ENCODE data around the gene RPGRIP1.
"Not testable (repeated sequence)": the region's sequence is repeated elsewhere in the genome, so short reads cannot be mapped to it uniquely, and the experiment has no call there.

The RPGRIP1 gene

DNA sequence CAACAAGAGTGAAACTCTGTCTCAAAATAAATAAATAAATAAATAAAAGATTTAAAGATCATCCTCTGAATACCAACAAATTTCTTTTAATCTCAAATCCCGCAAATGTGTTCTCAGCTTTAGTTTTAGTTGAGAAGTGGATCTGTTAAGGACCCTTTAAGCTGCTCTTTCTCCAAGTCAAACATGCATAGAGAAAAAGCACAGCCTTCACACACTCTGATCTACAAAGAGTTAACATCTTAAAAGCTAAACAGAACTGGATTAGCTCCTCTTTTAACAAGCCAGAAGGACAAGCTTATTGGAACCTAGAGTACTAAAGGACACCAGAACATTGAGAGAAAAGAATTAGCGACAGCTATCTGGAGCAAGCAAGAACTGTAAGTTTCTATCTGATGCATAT is at the start of gene RPGRIP1:
Gene RPGRIP1 (plus strand): TSS at position 301 of the 400 bp plus-strand sequence. CDS start 7,894 bp downstream, outside the sequence.
- DNase-seq: no peak

DNA sequence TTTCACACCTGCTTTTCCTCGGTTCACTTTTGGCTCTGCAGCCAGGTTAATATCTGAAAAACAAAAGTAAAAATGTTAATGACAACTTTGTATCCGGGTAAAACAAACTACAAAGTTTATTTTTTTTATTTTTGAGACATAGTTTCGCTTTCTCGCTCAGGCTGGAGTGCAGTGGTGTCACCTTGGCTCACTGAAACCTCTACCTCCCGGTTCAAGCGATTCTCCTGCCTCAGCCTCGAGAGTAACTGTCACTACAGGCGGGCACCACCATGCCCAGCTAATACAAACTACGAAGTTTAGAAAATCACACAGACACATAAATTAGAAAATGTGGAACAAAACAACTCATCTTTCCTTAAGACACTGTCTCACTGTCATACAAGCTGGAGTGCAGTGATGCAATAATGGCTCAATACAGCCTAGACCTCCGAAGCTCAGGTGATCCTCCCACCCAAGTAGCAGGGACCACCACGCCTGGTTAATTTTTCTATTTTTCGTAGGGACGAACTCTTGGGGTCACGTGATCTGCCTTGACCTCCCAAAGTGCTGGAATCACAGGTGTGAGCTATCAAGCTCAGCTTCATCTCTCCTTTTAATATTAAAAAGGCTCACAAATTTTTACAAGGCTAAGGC is 48.7 kb upstream of the RPGRIP1 start:
- no peak for DNase-seq

DNA sequence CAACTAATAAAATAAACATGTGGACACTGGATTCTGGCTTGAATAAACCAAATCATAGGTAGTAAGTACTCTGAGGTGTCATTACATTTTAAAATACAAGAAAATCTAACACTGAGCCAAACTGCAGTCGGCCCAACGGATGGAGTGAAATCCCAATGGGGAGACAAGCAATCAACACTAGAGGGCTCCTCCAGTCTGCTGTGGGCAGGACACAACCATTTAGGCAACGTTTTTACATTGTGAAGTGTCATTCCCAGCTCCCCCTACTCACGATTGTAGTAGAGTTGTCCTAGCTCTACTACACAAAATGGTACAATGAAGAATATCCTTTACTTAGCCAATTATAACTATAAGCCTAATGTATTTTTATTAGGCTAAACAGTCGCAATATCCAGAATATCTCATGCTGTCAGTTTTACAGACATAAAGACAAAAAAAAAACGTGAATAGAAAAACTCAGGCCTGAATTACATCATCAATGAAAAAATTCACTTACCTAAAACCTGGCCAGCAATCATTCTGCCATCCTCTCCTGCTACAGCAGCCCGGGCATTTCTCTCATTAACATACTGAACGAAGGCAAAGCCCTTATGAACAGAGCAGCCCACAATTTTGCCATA is 46.3 kb upstream of the RPGRIP1 start:
- DNase-seq: no peak

DNA sequence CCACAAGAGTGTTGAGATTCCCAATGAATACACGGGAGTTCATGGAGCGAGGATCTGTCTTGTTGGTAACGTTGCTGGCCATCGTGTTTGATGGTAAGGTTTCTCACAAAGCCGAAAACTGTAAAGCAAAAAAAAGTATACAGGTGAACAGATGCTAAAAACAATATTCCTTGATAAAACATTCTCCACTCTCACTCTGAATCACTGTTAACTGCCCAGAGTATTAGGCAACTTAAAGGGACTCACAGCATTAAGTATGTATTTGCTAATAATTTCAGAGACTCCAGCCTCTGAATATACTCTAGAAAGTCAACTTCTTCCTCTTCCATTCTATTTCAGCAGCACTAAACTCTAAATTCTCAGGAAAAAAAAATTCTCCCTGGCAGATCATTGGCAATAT is 45.8 kb upstream of the RPGRIP1 start:
- DNase-seq: no peak

DNA sequence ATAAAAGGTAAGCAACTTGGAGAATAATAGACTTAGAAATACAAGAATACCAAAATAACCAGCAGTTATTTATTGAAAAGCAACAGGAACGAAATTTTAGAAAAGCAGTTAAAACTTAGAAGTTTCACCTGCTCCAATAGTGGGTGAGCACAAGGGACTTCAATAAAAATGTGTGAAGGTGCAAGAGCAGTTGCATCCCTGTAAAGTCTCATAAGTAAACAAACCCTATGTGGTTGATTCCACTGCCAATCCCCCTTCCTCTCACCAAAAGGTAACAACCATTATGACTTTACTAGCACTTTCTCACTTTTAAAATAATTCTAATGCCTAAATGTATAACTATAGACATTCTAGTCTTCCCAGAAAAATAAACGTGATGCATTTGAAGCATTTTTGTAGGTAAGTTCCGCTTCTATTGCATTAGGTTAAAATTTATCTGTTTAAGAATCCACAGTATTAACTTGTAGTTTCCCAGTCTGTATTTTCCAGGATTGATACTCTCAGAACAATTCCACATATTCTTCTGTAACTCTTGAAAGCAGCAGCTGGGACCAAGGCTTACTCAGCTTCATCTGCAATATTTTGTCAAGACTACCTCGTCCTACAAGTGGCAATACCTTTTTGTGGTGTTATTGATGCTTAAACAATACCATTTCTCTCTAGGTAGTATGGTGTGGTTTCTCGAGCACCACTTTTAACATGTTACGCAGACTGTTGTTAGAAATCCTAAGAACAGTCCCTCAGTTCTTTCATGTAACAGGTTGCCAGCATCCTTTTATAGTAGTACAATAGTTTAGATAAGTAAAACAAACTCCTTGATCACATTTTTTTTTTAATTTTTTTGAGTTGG is 42.7 kb upstream of the RPGRIP1 start:
- DNase-seq: no peak

DNA sequence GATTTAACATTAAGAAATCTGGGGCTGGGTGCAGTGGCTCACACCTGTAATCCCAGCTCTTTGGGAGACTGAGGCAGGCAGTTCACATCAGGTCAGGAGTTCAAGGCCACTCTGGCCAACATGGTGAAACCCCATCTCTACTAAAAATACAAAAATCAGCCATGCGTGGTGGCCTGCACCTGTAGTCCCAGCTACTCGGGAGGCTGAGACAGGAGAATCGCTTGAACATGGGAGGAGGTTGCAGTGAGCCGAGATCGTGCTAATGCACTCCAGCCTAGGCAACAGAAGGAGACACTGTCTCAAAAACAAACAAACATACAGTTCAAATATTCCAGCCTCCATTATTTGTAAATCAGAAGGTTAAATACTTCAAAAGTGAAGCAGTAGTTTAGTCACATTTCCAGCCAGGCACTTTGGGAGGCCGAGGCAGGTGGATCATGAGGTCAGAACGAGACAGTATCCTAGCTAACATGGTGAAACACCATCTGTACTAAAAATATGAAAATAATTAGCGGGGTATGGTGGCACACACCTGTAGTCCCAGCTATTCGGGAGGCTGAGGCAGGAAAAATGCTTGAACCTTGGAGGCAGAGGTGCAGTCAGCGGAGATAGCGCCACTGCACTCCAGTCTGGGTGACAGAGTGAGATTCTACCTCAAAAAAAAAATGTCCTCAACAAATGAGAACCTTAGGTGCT is 40.9 kb upstream of the RPGRIP1 start:
- DNase-seq: no peak

DNA sequence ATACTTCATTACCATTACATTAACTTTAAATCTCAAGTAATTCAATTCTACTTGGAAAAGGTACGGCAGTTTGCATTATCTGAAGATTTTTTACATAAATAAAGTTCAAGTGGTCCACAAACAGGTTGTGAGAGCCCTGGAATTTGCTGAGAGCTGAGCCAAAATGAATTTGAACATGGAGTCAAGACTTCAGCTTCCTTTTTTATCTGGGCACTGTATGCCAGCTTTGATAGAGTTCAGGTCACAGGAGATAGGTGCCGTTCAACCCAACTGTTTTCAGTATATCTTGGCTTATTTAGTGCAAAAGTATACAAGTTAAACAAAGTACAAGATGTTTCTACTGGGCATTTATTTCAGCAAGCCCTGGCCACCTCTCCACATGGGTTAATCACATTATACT is 39.5 kb upstream of the RPGRIP1 start:
- no peak for DNase-seq

DNA sequence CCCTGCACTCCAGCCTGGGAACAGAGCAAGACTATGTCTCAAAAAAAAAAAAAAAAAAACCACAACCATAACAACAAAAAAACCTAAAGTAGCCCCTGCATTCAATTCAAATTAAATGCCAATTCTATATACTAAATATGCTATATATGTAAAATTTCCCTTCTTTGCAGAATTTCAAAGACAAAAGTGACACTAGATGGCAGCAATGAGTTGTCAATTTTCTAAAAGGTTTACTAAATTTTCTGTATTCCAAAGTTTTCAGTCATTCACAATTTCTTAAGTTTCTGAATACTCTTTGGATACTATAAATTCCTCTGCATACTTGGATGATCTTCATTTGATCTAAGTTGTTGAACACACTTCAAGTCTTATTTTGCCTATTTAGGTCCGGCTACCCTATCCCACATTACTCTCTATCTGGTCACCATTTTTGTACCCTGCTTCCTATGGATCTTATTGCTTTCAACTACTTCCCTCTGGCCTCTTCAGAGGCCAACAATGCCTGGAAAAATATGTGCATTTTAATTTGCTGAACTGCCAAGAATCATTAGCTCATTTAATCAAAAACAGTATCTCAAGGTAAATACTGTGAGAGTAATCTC is 38.6 kb upstream of the RPGRIP1 start:
- no peak for DNase-seq

DNA sequence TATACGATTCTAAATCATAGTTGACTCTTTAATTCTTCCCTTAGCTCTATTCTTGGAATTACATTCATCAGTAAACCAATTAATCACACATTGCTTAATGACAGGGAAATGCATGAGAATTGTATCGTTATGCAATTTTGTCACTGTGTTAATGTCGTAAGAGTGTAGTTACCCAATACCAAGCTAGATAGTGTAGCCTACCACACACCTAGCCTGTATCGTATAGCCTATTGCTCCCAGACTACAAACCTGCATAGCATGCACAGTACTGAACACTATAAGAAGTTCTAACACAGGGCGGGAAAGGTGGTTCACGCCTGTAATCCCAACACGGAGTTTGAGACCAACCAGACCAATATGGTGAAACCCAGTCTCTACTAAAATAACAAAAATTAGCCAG is 35.3 kb upstream of the RPGRIP1 start:
- DNase-seq: no peak

DNA sequence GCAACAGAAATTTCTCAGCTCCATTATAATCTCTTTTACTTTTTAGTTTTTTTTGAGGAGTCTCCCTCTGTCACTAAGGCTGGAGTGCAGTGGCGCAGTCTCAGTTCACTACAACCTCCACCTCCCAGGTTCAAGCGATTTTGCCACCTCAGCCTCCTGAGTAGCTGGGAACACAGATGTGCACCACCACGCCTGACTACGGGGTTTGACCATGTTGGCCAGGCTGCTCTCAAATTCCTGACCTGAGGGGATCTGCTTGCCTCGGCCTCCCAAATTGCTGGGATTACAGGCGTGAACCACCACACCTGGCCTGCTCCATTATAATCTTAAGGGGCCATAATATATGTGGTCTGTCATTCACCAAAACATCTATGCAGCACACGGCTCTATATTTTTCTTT is 34.1 kb upstream of the RPGRIP1 start:
- DNase-seq: no peak

DNA sequence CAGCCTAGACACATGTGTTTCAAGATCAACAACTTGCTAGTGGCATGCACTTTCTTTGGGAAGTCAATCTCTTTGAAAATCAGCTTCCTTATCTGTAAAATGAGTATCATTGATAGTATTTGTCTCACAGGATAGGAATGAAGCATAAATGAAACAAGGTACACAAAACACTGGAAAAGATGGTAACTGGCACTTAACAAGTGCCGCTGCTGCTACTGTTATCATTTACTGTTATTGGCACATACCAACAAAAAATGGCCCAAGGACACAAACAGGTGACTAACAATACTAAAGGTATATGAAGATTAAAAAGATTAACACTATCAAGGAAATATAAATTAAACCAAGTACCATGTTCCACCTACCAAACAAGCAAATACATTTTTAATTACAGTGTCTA is 31.5 kb upstream of the RPGRIP1 start:
- no peak for DNase-seq

DNA sequence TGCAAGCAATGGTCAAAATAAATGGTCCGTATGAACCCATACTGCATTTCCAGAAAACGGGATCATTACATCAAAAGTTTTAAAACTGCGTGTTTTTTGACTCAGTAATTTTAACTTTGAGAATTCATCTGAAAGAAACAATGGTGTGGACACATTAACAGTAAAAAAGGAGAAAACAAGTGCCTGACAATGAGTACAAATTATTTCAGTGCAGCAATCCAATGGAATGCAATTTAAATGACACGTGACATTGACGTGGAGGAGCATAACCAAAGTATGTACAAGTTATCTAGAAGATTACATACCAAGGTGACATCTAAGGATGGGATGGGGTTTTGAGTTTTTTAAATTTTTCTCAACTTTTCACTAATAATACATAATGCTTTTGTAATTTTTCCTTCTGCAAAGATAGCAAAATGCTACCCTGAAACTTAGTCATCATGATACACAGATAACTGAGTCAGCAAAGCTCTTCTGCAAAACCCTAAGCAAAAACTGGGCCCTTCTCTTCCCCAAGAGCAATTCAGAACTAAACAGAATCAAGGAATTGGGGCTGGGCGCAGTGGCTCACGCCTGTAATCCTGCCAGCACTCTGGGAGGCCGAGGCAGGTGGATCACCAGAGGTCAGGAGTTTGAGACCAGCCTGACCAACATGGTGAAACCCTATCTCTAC is 31.0 kb upstream of the RPGRIP1 start:
- DNase-seq: no peak

DNA sequence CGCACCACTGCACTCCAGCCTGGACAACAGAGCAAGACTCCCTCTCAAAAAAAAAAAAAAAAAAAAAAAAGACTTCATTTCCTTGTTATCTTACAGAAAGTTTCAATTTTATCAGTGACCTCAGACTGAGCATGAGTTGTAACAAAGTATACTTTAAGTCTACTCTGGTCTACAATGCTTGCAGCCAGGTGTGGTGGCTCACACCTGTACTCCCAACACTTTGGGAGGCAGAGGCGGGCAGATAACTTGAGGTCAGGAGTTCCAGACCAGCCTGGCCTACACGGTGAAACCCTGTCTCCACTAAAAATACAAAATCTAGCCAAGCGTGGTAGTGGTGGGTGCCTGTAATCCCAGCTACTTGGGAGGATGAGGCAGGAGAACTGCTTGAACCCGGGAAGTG is 28.7 kb upstream of the RPGRIP1 start:
- no peak for DNase-seq

DNA sequence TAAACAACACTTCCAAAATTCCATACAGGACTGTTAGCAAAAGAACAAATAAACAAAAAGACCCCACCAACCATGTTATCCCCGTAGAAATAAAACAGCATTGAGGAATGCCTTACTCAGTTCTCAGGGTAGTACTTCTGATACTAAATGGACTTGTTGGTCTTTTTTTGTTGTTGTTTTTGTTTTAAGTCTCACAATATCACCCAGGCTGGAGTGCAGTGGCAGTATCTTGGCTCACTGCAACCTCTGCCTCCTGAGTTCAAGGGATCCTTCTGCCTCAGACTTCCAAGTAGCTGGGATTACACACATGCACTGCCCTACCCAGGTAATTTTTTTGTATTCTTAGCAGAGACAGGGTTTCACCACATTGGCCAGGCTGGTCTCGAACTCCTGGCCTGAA is 27.7 kb upstream of the RPGRIP1 start:
- no peak for DNase-seq

DNA sequence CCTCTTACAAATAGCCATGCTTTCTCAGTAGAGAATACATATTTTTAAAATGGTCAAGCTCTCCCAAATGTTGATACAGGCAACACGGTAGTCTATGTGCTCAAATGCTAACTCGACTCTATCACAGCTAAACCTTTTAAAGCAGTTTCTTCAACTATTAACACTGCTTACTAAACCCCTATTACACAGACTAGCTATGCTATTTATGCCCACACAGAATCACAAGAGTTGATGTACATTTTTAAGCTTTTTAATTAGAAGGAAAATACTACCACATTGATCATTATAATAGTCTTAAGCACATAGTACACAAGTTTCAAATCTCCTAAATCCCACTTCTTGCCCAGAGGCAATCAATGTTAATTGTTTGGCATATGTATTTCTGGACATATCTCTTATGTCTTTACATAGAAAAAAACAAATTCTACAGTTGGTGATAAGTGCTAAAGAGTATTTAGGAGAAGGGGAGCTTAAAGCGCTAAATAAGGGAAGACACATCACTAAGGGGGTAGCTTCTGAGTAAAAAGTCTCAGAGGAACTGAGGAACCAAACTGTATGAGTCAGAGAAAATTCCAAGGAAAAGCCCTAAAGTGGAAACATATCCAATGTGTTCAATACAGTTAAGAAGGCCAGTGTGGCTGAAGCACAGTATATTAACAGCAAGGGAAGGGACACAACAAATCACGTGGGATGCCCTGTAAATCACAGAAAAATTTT is 24.3 kb upstream of the RPGRIP1 start:
- DNase-seq: no peak

DNA sequence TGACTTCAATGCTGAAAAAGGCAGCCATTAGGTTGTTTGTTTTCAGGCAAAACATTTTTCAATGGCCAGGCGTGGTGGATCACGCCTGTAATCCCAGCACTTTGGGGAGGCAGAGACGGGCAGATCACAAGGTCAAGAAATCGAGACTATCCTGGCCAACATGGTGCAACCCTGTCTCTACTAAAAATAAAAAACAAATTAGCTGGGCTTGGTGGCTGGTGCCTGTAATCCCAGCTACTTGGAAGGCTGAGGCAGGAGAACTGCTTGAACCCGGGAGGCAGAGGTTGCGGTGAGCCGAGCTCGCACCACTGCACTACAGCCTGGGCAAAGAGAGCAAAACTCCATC is 23.8 kb upstream of the RPGRIP1 start:
- DNase-seq: not testable (repeated sequence)

DNA sequence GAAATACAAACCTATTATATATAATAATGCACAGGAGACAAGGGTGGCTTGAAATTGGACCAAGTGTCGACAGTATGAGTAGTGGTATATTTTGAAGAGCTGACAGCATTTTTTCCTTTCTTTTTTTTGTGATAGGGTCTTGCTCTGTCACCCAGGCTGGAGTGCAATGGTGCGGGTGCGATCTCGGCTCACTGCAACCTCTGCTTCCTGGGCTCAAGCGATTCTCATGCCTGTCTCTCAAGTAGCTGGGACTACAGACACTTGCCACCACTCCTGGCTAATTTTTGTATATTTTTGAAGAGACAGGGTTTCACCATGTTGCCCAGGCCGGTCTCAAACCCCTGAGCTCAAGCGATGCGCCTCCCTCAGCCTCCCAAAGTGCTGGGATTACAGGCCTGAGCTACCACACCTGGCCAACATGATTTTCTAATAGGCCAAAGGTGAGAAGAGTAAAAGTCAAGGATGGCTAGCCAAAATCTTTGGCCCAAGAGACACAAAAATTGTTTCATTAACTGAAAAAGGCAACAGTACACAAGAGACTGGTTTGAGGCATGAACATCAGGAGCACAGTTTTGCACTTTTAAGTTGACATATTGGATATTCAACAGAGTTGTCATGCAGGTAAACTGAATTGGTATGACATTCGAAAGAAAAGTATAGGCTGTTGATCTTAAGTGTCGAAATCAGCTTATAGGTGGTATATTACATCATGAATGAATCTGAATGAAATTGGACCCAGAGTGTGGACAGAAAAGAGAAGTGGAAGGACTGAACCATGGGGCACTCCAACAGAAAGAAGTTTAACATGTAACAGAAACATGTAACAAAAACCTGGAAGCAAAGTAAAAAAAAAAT is 23.1 kb upstream of the RPGRIP1 start:
- no peak for DNase-seq

DNA sequence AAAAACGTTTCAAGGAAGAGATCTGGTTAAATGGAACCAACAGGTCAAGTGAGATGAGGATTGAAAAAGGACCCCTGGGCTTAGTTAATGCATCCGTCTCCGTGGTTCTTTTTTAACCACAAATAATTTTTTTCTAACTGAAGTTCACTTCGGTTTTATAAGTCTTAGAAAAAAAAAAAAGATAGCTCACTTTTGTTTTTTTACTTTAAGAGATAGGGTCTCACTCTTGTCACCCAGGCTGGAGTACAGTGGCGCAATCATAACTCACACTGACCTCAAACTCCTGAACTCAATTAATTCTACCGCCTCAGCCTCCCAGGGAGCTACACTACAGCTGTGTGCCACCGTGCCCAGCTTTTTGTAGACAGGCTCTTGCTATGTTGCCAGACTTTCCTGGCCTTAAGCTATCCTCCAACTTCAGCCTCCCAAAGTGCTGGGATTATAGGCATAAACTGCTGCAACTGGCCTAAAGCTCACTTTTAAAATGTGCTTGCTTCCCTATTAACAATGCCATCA is 22.4 kb upstream of the RPGRIP1 start:
- DNase-seq: no peak

DNA sequence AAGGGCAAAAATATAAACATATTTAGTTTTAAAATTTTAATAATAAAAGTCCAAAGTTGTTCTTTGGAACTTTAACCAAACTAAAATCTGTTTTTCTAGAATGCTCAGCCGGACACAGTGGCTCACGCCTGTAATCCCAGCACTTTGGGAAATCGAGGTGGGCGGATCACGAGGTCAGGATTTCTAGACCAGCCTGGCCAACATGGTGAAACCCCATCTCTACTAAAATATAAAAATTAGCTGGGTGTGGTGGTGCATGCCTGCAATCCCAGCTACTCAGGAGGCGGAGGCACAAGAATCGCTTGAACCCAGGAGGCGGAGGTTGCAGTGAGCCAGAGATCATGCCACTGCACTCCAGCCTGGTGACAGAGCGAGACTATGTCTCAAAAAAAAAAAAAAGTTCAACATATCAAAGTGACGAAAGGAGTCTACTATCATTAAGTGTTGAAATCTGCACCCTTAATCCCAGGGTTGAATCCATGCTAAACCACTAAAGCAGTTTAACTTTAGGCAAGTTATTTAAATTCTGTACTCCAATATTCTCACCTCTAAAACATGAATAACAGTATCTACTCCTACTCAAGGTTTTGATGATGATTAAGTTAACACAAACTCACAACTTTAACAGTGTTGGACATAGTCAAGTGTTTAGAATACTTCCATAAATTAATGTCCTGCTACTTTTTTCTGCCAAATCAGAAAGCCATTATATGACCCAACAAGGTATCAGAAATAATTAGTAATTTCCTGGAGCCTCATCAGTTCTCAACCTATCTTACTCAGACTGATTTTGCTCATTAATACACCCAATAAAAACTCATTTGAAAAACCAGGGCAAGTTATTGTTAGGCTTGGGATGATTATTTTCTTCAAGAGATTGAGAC is 21.6 kb upstream of the RPGRIP1 start:
- DNase-seq: no peak

All from SHP77 treated with DMSO at 0.1 percent for 48 hours (cell line).